Medulla oblongata (tissue), 1 donor: ENCODE results near the gene TMEM63C.

ENCODE experiments used
- DNase-seq: peaks from one replicate; pipeline ENCODE4 v3.0.0-alpha.2; 2015; ENCODE audit errors: extremely low spot score

Gene TMEM63C

GRCh38 chr14:77195766-77196165 is 14.2 kb downstream of the TMEM63C start:
- peak; percentile 63 for DNase-seq

- no peak for DNase-seq
Measured at GRCh38 chr14:77197988-77198387, 16.4 kb downstream of the TMEM63C start.

- peak; percentile 25 for DNase-seq
Measured at GRCh38 chr14:77198561-77198960, 17.0 kb downstream of the TMEM63C start.

- DNase-seq, result no peak
Measured at GRCh38 chr14:77199590-77199989, 18.0 kb downstream of the TMEM63C start.

- no peak for DNase-seq
Measured at GRCh38 chr14:77200406-77200985, 18.9 kb downstream of the TMEM63C start.

GRCh38 chr14:77201696-77202095 is 20.1 kb downstream of the TMEM63C start:
- no peak for DNase-seq

GRCh38 chr14:77203611-77204458 is 22.2 kb downstream of the TMEM63C start:
- DNase-seq, result peak; percentile 75

- peak; percentile 72 for DNase-seq
Measured at GRCh38 chr14:77204459-77204771, 22.8 kb downstream of the TMEM63C start.

GRCh38 chr14:77204907-77205306 is 23.3 kb downstream of the TMEM63C start:
- DNase-seq, result no peak

- DNase-seq, result no peak
Measured at GRCh38 chr14:77205566-77205965, 24.0 kb downstream of the TMEM63C start.

GRCh38 chr14:77206261-77206824 is 24.7 kb downstream of the TMEM63C start:
- DNase-seq, result no peak

- no peak for DNase-seq
Measured at GRCh38 chr14:77206877-77207389, 25.3 kb downstream of the TMEM63C start.

GRCh38 chr14:77208291-77208978 is 26.8 kb downstream of the TMEM63C start:
- peak; percentile 82 for DNase-seq

GRCh38 chr14:77208979-77209318 is 27.4 kb downstream of the TMEM63C start:
- no peak for DNase-seq

- DNase-seq, result no peak
Measured at GRCh38 chr14:77212097-77212870, 30.7 kb downstream of the TMEM63C start.

- peak; percentile 22 for DNase-seq
Measured at GRCh38 chr14:77212943-77213678, 31.5 kb downstream of the TMEM63C start.

GRCh38 chr14:77213679-77214016 is 32.0 kb downstream of the TMEM63C start:
- DNase-seq, result no peak

- no peak for DNase-seq
Measured at GRCh38 chr14:77214216-77214615, 32.6 kb downstream of the TMEM63C start.

GRCh38 chr14:77217551-77217950 is 36.0 kb downstream of the TMEM63C start:
- DNase-seq, result no peak

GRCh38 chr14:77219591-77219990 is 38.0 kb downstream of the TMEM63C start:
- peak; percentile 69 for DNase-seq
